ENCODE measurements around the gene CDH9.

Gene CDH9, protein sequence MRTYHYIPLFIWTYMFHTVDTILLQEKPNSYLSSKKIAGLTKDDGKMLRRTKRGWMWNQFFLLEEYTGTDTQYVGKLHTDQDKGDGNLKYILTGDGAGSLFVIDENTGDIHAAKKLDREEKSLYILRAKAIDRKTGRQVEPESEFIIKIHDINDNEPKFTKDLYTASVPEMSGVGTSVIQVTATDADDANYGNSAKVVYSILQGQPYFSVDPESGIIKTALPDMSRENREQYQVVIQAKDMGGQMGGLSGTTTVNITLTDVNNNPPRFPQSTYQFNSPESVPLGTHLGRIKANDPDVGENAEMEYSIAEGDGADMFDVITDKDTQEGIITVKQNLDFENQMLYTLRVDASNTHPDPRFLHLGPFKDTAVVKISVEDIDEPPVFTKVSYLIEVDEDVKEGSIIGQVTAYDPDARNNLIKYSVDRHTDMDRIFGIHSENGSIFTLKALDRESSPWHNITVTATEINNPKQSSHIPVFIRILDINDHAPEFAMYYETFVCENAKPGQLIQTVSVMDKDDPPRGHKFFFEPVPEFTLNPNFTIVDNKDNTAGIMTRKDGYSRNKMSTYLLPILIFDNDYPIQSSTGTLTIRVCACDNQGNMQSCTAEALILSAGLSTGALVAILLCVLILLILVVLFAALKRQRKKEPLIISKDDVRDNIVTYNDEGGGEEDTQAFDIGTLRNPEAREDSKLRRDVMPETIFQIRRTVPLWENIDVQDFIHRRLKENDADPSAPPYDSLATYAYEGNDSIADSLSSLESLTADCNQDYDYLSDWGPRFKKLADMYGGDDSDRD

GRCh38 chr5:27038476-27038875 is at the start of gene CDH9:
Gene CDH9 (minus strand): TSS chr5:27038586. CDS start chr5:26988333, 50,253 bp downstream.
- no peak for DNase-seq

GRCh38 chr5:27087747-27088146 is 49.4 kb upstream of the CDH9 start:
- no peak for DNase-seq

DNA sequence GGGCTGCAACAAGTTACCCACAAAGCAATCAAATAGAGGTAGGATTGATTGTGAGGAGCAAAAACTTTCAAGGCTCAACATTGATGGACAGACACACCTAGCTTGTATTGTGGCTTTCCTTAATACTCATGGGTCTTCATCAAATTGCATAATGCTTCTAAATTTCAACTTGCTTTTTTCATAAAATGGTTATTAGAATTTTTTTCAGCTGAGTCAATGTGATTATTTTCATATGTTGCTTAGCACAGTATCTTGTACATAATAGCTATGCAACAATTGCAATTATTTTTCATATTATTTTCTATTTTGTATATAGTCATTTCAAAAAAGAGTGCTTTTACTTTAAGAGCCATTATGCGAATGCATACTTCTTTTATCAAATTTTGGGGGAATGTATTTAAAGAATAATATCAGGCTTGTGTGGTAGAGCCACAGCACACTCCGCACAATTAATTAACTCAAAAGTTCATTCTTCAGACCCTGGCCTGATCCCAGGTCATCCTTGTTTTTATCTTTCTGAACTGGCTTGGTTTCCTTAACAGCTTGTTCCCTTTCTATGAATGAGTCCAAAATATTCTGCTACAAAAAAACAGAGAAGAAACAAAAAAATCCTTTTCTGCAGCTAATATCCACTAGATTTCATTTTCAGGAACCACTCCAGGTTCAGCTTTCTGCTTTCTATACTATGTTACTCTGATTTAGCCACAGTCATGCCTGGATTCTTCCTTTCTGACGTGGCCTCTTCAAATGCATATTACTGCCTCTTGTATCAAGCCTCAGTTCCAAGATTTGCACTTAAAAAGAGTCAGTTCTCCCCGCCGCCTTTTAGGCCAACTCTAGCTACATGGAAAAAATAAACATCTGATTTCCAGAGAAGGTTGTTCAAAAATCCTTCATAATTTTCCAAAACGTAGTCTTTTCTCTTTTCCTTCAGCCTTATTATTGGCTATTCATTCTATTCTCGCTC is 45.3 kb upstream of the CDH9 start:
- DNase-seq: no peak

DNA sequence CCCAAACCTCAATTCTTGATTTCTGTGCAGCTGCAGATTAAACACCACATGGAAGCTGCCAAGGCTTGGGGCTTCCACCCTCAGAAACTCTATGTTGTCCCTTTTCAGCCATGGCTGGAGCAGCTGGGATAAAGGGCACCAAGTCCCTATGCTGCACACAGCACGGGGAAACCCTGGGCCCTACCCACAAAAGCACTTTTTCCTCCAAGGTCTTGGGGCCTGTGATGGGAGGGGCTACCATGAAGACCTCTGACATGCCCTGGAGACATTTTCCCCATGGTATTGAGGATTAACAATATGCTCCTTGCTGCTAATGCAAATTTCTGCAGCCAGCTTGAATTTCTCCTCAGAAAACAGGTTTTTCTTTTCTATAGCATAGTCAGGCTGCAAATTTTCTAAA is 41.8 kb upstream of the CDH9 start:
- DNase-seq: no peak

DNA sequence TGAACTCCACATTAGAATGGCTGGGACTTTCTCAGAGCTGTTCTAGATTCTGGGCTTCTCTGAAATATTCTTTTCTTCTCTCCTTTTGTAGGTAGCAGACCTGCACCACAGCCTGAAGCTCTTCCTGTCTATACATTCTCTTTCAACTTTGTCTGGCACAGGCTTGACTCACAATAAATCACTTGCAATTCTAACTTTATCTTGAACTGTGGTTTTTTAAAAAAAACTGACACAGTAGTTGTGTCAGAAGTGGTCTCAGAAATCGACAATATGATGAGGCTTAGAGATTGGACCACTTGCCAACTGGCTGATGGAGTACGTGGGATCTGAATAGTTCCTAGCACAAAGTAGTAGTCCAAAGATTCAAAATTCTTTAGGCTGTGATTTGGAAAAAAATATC is 24.1 kb upstream of the CDH9 start:
- DNase-seq: no peak

GRCh38 chr5:27048510-27048909 is 10.1 kb upstream of the CDH9 start:
- DNase-seq: no peak

DNA sequence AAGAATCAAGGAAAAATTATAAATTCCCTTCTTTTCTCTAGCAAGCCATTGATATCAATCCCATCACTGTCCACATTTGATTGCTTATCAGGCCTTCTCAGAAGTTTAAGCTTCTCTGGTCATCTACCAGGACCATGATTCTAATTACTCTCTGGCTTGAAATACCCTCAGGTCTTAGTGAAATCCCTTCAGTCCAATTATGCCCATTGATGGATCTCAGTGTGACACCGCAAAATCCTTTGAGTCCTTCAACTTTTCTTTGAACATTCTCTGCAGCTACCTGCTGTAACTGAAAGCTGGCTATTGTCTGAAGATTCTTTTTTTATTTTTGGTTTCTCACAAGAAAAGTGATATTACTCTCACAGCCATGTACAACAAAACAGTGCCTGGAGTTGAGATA is 3.0 kb upstream of the CDH9 start:
- DNase-seq: no peak

DNA sequence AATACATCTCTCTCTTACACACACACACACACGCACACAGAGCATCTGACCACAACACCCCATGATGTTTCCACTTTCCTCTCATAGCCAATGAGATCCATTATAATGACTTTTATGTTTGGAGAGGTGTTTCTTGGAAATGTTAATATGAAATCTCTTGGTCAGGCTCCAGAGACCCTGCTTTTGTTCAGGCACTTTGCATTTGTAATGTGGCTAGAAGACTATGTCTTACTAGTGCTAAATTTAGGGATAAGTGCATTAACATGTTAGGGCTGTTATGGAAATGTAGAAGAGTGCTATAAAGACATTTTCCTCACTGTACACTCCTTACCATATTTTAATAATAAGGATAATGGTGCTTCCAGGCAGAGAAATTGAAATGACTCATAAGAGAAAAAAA is 3.8 kb downstream of the CDH9 start:
- DNase-seq: no peak

DNA sequence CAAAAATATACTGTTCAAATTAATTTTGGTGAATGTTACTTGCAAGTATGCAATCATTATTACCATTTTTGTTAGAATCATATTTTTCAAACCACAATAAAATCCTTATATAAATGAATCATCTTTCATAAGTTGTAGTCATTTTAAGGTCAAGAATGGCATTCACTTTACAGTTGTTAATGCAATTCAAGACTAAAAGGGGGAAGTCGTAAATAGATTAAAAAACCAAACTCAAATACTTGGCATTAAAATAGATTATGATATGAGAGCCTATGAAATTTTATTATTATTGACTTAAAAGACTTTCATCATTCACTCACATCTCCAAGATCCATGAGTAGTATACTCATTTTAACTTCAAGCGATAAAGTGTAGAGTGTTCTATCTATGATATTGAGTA is 11.6 kb downstream of the CDH9 start:
- no peak for DNase-seq

GRCh38 chr5:27026063-27026462 is 12.3 kb downstream of the CDH9 start:
- DNase-seq: no peak

DNA sequence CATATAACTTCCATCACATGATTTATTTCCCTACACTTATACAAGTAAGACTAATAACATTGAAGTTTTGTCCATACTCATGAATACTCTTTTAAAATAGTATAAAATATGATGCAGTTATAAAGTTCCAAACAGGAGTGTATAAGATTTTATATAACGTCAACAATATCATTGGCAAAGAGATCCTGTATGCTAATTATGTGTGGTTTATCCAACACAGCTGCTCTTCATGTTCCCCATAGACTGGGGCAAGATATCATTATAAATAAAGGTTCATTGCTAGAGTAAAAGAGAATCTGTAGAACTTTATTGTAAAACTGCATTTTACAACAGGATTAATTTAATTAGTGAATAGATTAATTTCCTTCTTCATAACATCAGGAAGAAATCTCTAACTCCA is 16.9 kb downstream of the CDH9 start:
- DNase-seq: no peak

DNA sequence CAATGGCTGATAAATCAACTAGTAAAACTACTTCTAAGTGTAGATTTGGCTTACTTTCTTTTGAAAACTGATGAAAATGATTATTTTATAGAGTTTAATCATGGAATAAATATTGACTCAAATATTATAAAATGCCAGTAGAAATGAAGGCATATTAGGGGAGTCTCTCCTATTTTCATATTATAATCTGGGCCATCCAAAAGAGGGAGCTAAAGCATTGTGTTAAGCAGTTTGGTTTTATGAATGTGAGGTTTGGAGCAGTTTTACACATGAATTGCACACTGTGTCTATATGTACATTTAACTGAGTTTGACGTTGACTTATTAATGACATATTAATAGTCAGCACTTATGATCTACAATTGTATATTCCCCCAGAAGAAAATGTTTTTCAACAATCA is 17.4 kb downstream of the CDH9 start:
- no peak for DNase-seq

DNA sequence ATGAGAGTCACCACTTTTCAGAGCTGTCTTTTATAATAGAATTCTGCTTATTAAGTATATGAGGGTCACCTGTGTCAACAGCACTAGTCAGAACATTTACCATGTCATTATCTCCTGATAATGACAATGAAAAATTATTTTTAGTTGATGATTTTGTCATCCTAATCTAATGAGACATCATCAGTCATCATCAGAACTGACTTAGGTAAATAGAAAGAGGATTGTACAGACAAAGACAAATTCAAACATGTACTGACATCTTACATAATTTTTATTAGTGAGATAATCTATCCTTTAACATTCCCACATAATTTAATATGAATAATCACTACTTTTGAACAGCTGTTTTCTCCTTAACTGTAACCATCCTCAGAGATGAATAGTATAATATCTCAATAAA is 22.6 kb downstream of the CDH9 start:
- DNase-seq: no peak

DNA sequence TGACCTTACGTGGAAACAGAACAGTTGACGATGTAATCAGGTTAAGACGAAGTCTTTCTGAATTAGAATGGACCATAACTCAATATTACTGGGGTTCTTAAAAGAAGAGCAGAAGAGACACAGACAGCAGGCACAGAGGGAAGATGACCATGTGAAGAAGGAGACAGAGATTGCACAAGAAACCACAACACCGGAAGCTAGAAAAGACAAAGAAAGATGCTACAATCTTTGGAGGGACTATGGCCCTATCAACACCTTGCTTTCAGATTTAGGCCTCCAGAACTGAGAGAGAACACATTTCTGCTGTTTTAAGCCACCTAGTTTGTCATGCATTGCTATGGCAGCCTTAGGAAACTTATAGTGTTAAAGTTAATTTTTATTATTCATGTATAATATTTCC is 27.1 kb downstream of the CDH9 start:
- no peak for DNase-seq

GRCh38 chr5:27010646-27011045 is 27.7 kb downstream of the CDH9 start:
- no peak for DNase-seq

- DNase-seq: no peak
Observed at GRCh38 chr5:27009540-27009915, 28.9 kb downstream of the CDH9 start.

DNA sequence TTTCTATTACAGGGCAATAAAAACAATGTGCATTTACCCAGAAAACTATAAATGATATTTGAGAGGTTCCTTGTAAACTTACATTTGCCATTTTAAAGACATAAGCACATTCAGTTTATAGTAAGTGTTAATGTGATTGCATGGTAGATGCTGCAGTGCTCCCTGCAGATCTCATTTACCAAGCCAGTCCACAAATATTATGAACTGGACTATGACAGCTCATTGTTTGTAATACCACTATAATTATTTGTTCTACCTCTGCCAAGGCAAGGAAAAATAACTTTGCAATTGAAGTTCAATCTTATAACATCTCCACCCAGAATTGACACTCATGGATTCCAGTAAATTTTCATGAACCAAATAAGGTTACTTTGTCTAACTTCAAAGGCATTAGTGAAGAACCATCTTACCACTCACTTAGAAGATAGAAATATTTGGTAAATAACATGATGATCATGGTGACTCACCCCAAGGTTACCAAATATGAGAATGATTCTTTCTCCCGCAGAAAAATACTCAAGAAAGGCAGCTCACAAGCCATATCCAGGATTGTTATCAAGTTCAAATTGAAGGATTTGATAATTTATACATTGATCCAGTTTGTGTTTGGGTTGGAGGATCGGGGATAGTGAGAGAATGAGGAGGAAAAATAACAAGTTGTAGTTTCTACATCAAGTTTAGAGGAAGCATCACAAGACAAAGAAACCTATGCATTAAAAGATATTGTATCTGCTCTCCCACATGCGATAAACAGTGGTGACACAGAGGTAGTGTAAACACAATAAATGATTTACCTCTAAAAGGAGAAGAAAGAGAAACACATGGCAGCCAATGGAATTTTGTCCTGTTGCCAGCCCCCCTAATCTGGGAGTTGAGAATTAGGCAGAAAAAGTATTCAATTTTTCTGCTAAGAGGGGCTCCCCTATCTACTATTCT is 29.5 kb downstream of the CDH9 start:
- no peak for DNase-seq

GRCh38 chr5:27007121-27007520 is 31.3 kb downstream of the CDH9 start:
- DNase-seq: no peak

- no peak for DNase-seq
Observed at GRCh38 chr5:26986985-26987384, 51.4 kb downstream of the CDH9 start.

DNA sequence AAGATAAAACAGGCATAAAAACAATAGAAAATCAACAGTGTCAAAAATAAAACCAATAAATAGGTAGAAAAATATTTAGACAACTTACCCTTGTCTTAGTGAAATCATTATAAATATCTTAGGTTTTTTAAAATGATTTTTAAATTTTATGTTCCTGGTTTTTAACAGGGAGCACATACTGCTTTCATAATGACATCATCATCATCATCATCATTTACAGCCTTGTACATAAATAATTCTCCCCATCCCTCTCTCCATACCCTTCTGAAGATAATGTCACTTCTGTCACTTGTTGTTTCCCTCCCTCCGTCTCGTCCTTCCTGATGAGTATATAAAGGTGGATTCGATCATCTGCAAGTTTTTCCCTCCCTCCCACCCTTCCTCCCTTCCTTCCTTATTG is 56.6 kb downstream of the CDH9 start:
- DNase-seq: no peak

DNA sequence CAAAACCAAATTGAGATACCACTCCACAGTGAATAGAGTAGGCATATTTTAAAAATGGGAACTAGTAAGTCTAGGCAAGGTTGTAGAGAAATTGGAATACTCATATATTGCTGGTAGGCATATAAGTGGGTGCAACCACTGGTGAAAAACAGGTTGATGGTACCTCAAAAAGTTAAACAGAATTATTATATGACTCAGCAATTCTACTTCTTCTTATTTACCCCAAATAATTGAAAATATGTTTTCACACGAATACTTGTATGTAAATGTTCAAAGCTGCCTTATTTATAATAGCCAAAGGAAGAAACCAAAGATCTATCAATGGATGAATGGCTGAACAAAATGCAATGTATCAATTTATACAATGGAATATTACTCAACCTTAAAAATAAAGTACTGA is 79.1 kb downstream of the CDH9 start:
- no peak for DNase-seq

DNA sequence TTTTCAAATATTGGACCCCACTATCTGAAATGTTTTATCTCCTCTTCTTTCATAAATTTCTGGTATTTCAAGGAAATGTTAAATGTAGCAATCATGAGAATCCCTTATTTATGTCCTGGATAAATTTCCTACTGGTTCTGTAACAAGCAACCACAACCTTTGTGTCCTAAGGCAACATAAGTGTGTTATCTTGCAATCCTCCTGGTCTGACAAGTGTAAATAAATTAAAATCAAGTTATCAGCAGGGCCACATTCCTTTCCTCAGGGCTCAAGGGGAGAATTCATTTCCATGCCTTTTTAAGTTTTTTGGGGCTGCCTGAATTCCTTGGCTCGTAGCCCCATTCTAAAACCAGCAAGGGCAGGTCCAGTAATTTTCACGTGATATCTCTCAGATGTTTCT is 83.2 kb downstream of the CDH9 start:
- no peak for DNase-seq

All from activated CD8-positive, alpha-beta memory T cell treated with anti-CD3 and anti-CD28 coated beads, Interleukin-2, amount 50 U/mL, for 4 hours (primary cell).